Mucosa of rectum (tissue), 2 donors: Measurements from ENCODE around the gene CYP27B1.

Experiments used
- H3K27ac ChIP-seq, 2 donors: one replicate each; pipeline ENCODE4 v1.7.0; 2013; ENCODE audit warnings: inconsistent platforms in 2 of 2, low read depth in 2 of 2, low read length in 2 of 2
- H3K27me3 ChIP-seq, 2 donors: one replicate each; pipeline ENCODE4 v1.7.0; 2013; ENCODE audit warnings: low read length in 2 of 2; ENCODE audit not compliant: control insufficient read depth in 2 of 2, insufficient read depth in 2 of 2
- H3K36me3 ChIP-seq, 2 donors: one replicate each; pipeline ENCODE4 v1.7.0; 2013; ENCODE audit warnings: low read length in 2 of 2; ENCODE audit not compliant: control insufficient read depth in 2 of 2, insufficient read depth in 2 of 2
- H3K4me1 ChIP-seq, 2 donors: one replicate each; pipeline ENCODE4 v1.7.0; 2013; ENCODE audit warnings: low read length in 2 of 2, mild to moderate bottlenecking in 1 of 2; ENCODE audit not compliant: control insufficient read depth in 2 of 2, insufficient read depth in 2 of 2
- H3K4me3 ChIP-seq, 2 donors: one replicate each; pipeline ENCODE4 v1.7.0; 2013; ENCODE audit warnings: low read length in 2 of 2
- H3K9ac ChIP-seq, 2 donors: one replicate each; pipeline ENCODE4 v1.7.0; 2013; ENCODE audit warnings: low read length in 2 of 2, low read depth in 1 of 2, mild to moderate bottlenecking in 1 of 2
- H3K9me3 ChIP-seq, 2 donors: one replicate each; pipeline ENCODE4 v1.7.0; 2013; ENCODE audit warnings: low read length in 2 of 2; ENCODE audit not compliant: control insufficient read depth in 2 of 2
- donor health status: healthy.
- donor health status: Normal muscosa, but diverticular disease.

The CYP27B1 gene

DNA sequence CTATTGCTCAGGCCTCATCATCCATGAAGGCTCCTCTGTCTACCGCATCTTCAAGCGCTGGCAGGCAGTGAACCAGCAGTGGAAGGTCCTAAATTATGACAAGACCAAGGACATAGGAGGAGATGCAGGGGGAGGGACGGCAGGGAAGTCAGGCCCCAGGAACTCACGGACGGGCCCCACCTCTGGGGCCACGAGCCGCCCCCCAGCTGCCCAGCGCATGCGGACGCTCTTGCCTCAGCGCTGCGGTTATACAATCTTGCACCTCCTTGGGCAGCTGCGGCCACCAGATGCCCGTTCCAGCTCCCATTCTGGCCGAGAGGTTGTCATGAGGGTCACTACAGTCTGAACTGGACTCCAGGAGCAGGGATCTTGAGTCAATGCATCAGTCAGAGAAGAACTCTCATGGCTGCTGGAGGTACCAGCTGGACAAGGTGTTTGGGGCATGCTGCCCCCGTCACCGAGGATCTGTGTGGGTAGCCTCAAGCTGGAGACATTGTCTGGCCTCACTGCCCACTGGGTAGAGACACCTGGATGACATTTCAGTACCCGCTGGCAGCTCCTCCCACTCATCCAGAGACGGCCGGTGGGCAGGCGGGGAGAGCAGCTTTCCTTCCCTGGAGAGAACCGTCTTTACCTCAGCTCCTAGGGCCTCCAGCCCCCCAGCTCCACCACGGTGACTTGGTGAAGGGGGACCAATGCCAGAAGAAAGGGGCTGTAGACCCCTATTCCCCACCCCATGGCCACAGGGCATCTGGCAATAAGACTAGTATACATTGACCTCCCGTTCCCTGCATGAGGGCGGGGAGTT, 8.1 kb downstream of the CYP27B1 start:
- peaks cover 19 to 22% of the 10 kb centered on the region in 2 donors for H3K4me1 ChIP-seq
- H3K9me3 ChIP-seq, result no peaks in the 10 kb centered on the region
- H3K36me3 ChIP-seq, result peaks cover 7 to 16% of the 10 kb centered on the region in 2 donors
- H3K4me3 ChIP-seq, result no peak overlapping the region
- H3K27me3 ChIP-seq, result peaks cover 0 to 4% of the 10 kb centered on the region in 2 donors
- no peak overlapping the region for H3K27ac ChIP-seq
- H3K9ac ChIP-seq, result no peak overlapping the region

DNA sequence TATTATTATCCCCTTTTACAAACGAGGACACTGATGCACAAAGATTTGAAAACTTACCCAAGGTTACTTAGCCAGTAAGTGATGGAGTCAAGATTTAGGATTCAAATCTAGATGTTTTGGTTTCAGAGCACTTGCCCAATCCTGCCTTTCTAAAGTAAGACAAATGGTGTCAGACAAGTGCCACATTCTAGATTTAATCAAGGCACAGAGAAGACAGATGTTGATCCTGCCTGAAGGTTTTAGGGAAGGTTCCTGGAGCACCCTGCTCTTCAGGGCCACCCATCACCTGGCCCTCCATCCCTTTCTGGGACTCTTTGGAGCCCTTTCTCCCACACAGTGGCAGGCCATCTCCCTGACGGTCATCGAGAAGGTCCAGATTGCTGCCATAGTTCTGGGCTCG, 9.1 kb downstream of the CYP27B1 start:
- no peaks in the 10 kb centered on the region for H3K9me3 ChIP-seq

DNA sequence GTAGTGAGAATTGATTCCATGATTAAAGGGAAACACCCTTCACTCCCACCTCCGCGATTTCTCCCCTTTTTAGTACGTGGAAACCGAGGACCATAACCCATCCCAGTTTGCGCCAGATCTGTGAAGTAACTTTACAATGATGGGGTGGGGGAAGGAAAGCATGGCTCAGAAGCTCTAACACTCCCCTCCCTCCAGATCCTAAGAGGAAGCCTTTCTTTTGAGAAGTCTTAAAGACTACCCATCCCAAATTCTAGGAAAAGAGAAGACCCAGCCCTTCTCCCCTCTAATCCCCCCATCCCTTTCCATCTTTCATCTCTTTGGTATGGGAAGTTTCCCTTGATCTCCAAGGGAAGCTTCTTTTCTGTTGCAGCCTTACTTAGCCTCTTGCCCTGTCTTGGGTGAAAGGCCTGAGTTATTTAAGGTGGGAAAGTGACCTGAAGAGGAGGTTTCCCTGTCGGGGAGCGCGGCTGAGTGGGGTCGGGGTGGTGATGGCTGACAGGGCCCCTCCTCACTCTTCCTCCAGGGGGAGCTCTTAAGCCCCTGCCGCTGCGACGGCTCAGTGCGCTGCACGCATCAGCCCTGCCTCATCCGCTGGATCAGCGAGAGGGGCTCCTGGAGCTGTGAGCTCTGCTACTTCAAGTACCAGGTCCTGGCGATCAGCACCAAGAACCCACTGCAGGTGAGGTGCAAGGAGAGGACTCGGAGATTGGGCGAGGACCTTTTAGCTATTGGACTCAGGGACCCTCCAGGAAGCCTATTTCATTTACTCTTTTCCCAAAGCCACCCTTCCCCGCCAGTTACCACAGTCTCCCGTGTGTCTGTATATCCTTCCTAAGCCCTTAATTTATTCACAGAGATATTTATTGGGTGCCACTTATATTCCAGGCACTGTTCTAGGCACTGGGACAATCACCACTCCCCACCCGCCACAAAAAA, 10.2 kb downstream of the CYP27B1 start:
- Histone ChIP-seq H3K27ac (no peak overlapping the region), H3K9ac (peak overlapping the region in 1 of 2 donors; percentile 63), H3K4me3 (peak overlapping the region; percentile 60 to 76)

More for the DNA sequence above, 9.1 kb downstream of the CYP27B1 start:
- Histone ChIP-seq H3K27ac (no peak overlapping the region), H3K36me3 (peaks cover 7 to 16% of the 10 kb centered on the region in 2 donors), H3K4me3 (no peak overlapping the region), H3K4me1 (peaks cover 26 to 28% of the 10 kb centered on the region in 2 donors), H3K27me3 (no peaks in the 10 kb centered on the region), H3K9ac (no peak overlapping the region)

DNA sequence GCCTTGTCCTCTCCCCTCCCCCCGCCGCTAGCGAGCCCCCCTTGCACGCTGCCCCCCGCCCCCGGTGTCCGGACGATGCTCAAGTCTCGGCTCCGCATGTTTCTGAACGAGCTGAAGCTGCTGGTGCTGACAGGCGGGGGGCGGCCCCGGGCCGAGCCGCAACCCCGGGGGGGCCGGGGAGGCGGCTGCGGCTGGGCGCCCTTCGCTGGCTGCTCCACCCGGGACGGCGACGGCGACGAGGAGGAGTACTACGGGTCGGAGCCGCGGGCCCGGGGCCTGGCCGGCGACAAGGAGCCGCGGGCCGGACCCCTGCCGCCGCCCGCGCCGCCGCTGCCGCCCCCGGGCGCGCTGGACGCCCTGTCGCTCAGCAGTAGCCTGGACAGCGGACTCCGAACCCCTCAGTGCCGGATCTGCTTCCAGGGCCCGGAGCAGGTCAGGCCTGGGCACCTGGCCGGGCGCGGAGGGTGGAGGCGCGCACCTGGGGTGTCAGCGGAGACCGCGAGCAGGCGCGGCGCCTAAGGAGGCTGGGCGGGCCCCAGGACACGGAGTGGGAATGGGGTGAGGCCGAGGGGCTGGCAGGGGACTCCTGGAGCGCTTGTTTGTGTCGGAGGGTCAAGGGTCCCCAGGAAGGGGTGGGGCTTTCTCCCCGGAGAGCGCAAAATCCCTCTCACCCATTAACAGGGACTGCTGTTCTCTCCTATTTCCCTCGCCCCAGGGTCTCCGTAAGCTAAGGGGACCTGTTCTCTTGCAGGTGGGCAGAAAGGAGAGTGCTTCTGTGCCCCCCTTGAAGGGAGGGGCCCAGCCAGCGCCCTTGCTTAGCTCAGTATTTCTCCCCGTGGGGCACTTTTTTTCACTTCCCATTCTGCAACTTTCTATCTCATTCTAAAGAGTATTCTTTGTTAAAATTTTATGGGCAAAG, 11.2 kb downstream of the CYP27B1 start:
- Histone ChIP-seq H3K9me3 (no peaks in the 10 kb centered on the region), H3K4me3 (peak overlapping the region; percentile 60 to 76), H3K4me1 (peaks cover 40 to 42% of the 10 kb centered on the region in 2 donors), H3K36me3 (peaks cover 7 to 16% of the 10 kb centered on the region in 2 donors), H3K9ac (peak overlapping the region; percentile 63 to 78), H3K27ac (peak overlapping the region; percentile 32 to 72), H3K27me3 (no peaks in the 10 kb centered on the region)

More for the DNA sequence above, 10.2 kb downstream of the CYP27B1 start:
- no peaks in the 10 kb centered on the region for H3K9me3 ChIP-seq
- H3K36me3 ChIP-seq, result peaks cover 7 to 16% of the 10 kb centered on the region in 2 donors
- peaks cover 32 to 34% of the 10 kb centered on the region in 2 donors for H3K4me1 ChIP-seq
- H3K27me3 ChIP-seq, result no peaks in the 10 kb centered on the region

DNA sequence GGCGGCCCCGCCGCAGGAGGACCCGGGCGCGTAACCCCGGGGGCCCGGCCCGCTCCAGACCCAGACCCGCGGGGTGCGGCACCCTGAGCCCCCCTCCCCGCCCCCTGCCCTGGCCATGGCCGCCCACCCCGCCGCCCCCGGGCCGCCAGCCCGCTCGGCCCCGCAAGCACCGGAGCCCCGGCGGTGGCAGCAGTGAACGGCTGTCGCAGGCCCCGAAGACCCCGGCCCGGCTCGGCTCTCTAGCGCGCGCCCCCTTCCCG, 11.8 kb downstream of the CYP27B1 start:
- Histone ChIP-seq H3K9ac (no peak overlapping the region), H3K9me3 (no peaks in the 10 kb centered on the region), H3K4me1 (peaks cover 40 to 42% of the 10 kb centered on the region in 2 donors), H3K27ac (peak overlapping the region; percentile 53 to 72), H3K36me3 (peaks cover 13 to 20% of the 10 kb centered on the region in 2 donors), H3K27me3 (no peaks in the 10 kb centered on the region), H3K4me3 (peak overlapping the region; percentile 41 to 60)

DNA sequence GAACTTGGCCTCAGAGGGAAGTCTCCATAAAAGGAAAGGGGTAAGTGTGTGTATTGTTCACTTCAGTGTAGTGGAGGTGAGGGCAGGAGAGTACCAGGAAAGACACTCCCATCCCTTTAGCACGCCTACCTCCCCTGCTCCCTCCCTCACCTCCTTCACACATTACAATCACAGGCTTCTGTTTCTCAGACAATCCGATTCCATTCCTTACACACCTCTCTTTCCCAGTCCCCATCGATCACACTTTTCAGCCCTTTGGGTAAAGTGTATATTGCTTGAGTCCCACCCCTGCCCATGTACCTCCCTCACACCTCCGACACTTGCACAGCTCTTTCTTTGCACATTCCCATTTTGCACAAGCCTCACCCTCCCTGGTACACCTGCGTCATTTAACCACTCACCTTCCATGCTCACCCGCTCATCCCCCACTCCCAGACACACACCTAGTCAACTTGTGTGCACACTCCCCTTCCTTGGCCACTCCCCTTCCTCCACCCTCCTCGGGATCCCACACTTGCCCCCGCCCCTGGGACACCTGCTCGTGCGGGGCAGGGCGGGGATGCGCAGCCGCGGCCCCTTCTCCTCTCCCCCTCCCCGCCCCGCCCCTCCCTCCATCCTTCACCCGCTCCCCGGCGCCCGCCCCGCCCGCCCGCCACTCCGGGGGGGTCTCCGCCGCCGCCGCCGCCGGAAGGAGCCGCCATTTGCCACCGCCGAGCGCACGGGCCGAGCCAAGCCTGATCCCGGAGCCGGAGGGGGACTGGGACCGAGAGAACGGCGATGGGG, 12.3 kb downstream of the CYP27B1 start, which contains the start of gene MARCHF9:
Gene MARCHF9 (plus strand): TSS at position 693 of the 783 bp plus-strand sequence. CDS start 426 bp downstream, outside the sequence.
- Histone ChIP-seq H3K36me3 (peaks cover 13 to 22% of the 10 kb centered on the region in 2 donors), H3K4me1 (peaks cover 40 to 42% of the 10 kb centered on the region in 2 donors), H3K9me3 (no peaks in the 10 kb centered on the region), H3K27ac (peak within 1 kb of the TSS; percentile 53 to 72), H3K9ac (peak within 1 kb of the TSS; percentile 63 to 78), H3K4me3 (peak within 1 kb of the TSS; percentile 60 to 76), H3K27me3 (no peaks in the 10 kb centered on the region)

DNA sequence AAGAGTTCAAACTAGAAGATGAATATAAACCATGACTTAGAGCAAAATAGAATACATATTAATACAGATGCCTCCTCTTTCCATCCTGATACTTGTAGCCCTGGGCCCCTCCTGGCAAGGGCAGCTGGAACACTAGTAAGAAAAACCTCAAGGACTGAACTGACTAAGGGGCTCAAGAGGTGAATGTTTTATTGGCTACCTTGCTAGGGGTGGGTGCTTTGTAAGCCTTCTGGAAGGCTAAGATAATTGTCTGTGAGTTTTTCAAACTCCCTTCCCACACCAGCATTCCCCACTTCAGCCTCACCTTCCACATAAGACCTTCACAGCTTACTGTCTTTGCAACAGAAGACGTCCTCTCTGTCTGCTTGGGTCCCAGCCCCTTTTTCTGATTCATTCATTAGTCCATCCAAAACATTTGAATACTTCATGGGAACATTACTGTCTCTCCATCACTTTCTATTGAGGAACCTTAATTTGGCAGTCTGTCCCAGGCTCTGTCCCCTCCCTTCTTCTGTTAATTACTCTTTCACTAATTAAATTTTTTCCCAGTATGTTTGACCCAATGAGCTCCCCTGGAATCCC, 13.0 kb downstream of the CYP27B1 start:
- Histone ChIP-seq H3K27me3 (no peaks in the 10 kb centered on the region), H3K4me1 (peaks cover 40 to 42% of the 10 kb centered on the region in 2 donors), H3K4me3 (no peak overlapping the region), H3K9me3 (no peaks in the 10 kb centered on the region), H3K9ac (peak overlapping the region; percentile 14 to 36), H3K27ac (peak overlapping the region; percentile 53 to 62), H3K36me3 (peaks cover 15 to 25% of the 10 kb centered on the region in 2 donors)

DNA sequence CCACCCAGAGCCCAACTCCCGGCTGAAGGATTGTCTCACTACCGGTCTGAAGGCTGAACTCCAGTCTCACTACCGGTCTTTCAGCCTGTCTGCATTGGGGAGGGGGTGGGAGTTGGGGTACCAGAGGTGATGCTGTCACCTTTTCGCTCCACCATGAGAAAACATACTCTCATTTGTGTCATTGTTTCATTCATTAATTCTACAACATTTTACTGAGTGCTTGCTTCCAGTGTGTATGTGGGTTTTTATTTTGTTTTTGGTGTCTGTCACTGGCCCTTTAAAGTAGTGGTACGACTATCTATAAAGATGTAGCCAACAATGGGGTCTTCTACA, 14.2 kb downstream of the CYP27B1 start:
- Histone ChIP-seq H3K27ac (peak overlapping the region; percentile 59 to 64), H3K36me3 (peaks cover 16 to 21% of the 10 kb centered on the region in 2 donors), H3K9me3 (no peaks in the 10 kb centered on the region), H3K9ac (peak overlapping the region; percentile 61 to 88), H3K4me1 (peaks cover 40% of the 10 kb centered on the region in 2 donors), H3K27me3 (no peaks in the 10 kb centered on the region), H3K4me3 (peak overlapping the region; percentile 57 to 89)
